ENCODE results near the gene GRN.

- TF ChIP-seq CTCF (IDR thresholded peaks at IDR 0.05; ENCODE audit: low read length), result no peak
- no peak for TF ChIP-seq EZH2 (IDR thresholded peaks at IDR 0.05; ENCODE audit: borderline replicate concordance, low read length)
These were observed 35.6 kb upstream of the GRN start for GRCh38 chr17:44309472-44309871.

Data from OCI-LY1 (cell line).